ENCODE results near the gene SOX4.

DNA sequence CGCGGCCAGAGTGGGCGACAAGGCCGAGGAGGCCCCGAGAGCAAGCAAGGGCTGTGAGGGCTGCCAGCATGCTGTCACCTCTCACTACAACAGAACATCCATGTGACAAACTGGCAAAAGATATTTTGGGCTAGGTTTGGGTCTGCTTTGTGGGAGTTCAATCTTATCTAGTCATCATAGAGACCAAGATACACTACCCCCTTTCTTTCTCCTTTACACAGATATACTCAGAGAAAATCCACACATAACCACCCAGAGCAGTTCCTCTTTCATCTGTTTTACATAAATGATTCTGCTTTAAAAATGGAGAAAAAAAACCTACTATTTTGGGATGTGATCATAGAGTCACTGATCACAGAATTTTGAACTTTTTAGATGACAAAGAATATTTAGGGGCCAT lies 16.8 kb downstream of the SOX4 start:
- TF ChIP-seq, protein P1, sequence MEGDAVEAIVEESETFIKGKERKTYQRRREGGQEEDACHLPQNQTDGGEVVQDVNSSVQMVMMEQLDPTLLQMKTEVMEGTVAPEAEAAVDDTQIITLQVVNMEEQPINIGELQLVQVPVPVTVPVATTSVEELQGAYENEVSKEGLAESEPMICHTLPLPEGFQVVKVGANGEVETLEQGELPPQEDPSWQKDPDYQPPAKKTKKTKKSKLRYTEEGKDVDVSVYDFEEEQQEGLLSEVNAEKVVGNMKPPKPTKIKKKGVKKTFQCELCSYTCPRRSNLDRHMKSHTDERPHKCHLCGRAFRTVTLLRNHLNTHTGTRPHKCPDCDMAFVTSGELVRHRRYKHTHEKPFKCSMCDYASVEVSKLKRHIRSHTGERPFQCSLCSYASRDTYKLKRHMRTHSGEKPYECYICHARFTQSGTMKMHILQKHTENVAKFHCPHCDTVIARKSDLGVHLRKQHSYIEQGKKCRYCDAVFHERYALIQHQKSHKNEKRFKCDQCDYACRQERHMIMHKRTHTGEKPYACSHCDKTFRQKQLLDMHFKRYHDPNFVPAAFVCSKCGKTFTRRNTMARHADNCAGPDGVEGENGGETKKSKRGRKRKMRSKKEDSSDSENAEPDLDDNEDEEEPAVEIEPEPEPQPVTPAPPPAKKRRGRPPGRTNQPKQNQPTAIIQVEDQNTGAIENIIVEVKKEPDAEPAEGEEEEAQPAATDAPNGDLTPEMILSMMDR (conservative IDR thresholded peaks at IDR 0.05 in 1 of 2, IDR thresholded peaks at IDR 0.05 in 1 of 2; ENCODE audit: low read depth in 1 of 2, low read length in 2 of 2) = no peak
- TF ChIP-seq EZH2 (IDR thresholded peaks at IDR 0.05; ENCODE audit: low read length, missing control alignments) = no peak

Measured in fibroblast of lung (primary cell).